Activated naive CD4-positive, alpha-beta T cell treated with Interleukin-2 at 50 U/mL for 16 hours (primary cell): ENCODE results near the gene ADSS1.
A peak's percentile ranks its signal among the peaks of the same experiment; 100 is the strongest.
"Not testable (repeated sequence)": the region's sequence is repeated elsewhere in the genome, so short reads cannot be mapped to it uniquely, and the experiment has no call there.

Experiments
- DNase-seq: peaks from one replicate; pipeline ENCODE4 v3.0.0-alpha.2; 2020

The ADSS1 gene

GRCh38 chr14:104734991-104735779, 11.2 kb downstream of the ADSS1 start:
- no peak for DNase-seq

GRCh38 chr14:104735830-104736642, 12.0 kb downstream of the ADSS1 start:
- no peak for DNase-seq

- DNase-seq: no peak
Observed at GRCh38 chr14:104738375-104739019, 14.5 kb downstream of the ADSS1 start.

GRCh38 chr14:104739026-104739425, 15.0 kb downstream of the ADSS1 start:
- DNase-seq: no peak

GRCh38 chr14:104739546-104740516, 15.8 kb downstream of the ADSS1 start:
- DNase-seq: no peak

- DNase-seq: no peak
Observed at GRCh38 chr14:104741108-104741802, 17.2 kb downstream of the ADSS1 start.

- DNase-seq: peak; percentile 29
Observed at GRCh38 chr14:104741803-104742251, 17.8 kb downstream of the ADSS1 start.

GRCh38 chr14:104742586-104743455, 18.8 kb downstream of the ADSS1 start:
- DNase-seq: no peak

- DNase-seq: no peak
Observed at GRCh38 chr14:104743461-104744380, 19.7 kb downstream of the ADSS1 start.

GRCh38 chr14:104744484-104744883, 20.5 kb downstream of the ADSS1 start:
- DNase-seq: no peak

- no peak for DNase-seq
Observed at GRCh38 chr14:104745431-104745830, 21.4 kb downstream of the ADSS1 start.

- DNase-seq: peak; percentile 52
Observed at GRCh38 chr14:104746071-104746545, 22.1 kb downstream of the ADSS1 start.

- no peak for DNase-seq
Observed at GRCh38 chr14:104746934-104747481, 23.0 kb downstream of the ADSS1 start.

GRCh38 chr14:104747876-104748275, 23.8 kb downstream of the ADSS1 start:
- no peak for DNase-seq

- DNase-seq: no peak
Observed at GRCh38 chr14:104749111-104749649, 25.2 kb downstream of the ADSS1 start.

- DNase-seq: no peak
Observed at GRCh38 chr14:104750056-104750752, 26.2 kb downstream of the ADSS1 start.

GRCh38 chr14:104750753-104751057, 26.7 kb downstream of the ADSS1 start:
- DNase-seq: not testable (repeated sequence)
